GM23338 (cell line): ENCODE measurements around the gene MAMDC2. TPM values are rescaled to one million over a fixed set of nuclear protein-coding genes. Genes with fewer than 3 reads are reported as not detected.

Source experiments
- ATAC-seq: fragments of 200-7000 bp; cut with Tn5 transposase; 3 replicates; pipeline ENCODE4 v1.9.1; 2020
- DNase-seq: peaks from one replicate; pipeline ENCODE4 v3.0.0-alpha.2; 2015; ENCODE audit warnings: low spot score
- H2AFZ ChIP-seq: fragments of 200-600 bp; sonication (generic); 2 replicates; pipeline ENCODE4 v1.8.0; 2016; ENCODE audit warnings: antibody characterized with exemption, mild to moderate bottlenecking, moderate library complexity
- H3F3A ChIP-seq: fragments of 200-600 bp; sonication (generic); replicated peaks from 2 replicates; pipeline ENCODE4 v1.8.0; 2017; ENCODE audit warnings: antibody characterized with exemption, mixed run types, low read depth
- H3K27ac ChIP-seq: fragments of 200-600 bp; sonication (generic); 2 replicates; pipeline ENCODE4 v1.6.1; 2016; ENCODE audit warnings: low read depth
- H3K27me3 ChIP-seq: fragments of 200-600 bp; sonication (generic); 2 replicates; pipeline ENCODE4 v1.8.0; 2016; ENCODE audit warnings: mild to moderate bottlenecking, mixed run types, moderate library complexity; ENCODE audit not compliant: insufficient read depth
- H3K36me3 ChIP-seq: fragments of 200-600 bp; sonication (generic); 2 replicates; pipeline ENCODE4 v1.8.0; 2016; ENCODE audit warnings: mild to moderate bottlenecking; ENCODE audit not compliant: insufficient read depth
- H3K4me1 ChIP-seq: fragments of 200-600 bp; sonication (generic); 2 replicates; pipeline ENCODE4 v1.8.0; 2016; ENCODE audit warnings: mild to moderate bottlenecking, moderate library complexity; ENCODE audit not compliant: insufficient read depth
- H3K4me2 ChIP-seq: fragments of 200-600 bp; sonication (generic); 2 replicates; pipeline ENCODE4 v1.7.1; 2017; ENCODE audit warnings: mixed run types
- H3K4me3 ChIP-seq: fragments of 200-600 bp; sonication (generic); 2 replicates; pipeline ENCODE4 v1.6.1; 2016; ENCODE audit warnings: mixed run types
- H3K79me2 ChIP-seq: fragments of 200-600 bp; sonication (generic); replicated peaks from 2 replicates; pipeline ENCODE4 v1.8.0; 2017; ENCODE audit warnings: mild to moderate bottlenecking; ENCODE audit not compliant: insufficient read depth
- H3K9me2 ChIP-seq: fragments of 200-600 bp; sonication (generic); 2 replicates; pipeline ENCODE4 v1.8.0; 2017; ENCODE audit not compliant: insufficient read depth
- H4K20me1 ChIP-seq: fragments of 200-600 bp; sonication (generic); replicated peaks from 2 replicates; pipeline ENCODE4 v1.8.0; 2017; ENCODE audit warnings: mild to moderate bottlenecking; ENCODE audit not compliant: insufficient read depth
- H3K27ac Mint-ChIP-seq: 2 replicates; pipeline ENCODE4 v1.8.0; 2020; ENCODE audit warnings: inconsistent platforms, mild to moderate bottlenecking, moderate library complexity, mixed read lengths
- H3K27me3 Mint-ChIP-seq: 3 replicates; pipeline ENCODE4 v1.8.0; 2022; ENCODE audit warnings: low read depth, mild to moderate bottlenecking, moderate library complexity, mixed read lengths, inconsistent platforms; ENCODE audit not compliant: insufficient read depth, poor library complexity
- H3K36me3 Mint-ChIP-seq: 3 replicates; pipeline ENCODE4 v1.8.0; 2021; ENCODE audit warnings: low read depth, mild to moderate bottlenecking, inconsistent platforms, moderate library complexity, mixed read lengths
- H3K4me1 Mint-ChIP-seq: 3 replicates; pipeline ENCODE4 v1.8.0; 2020; ENCODE audit warnings: mild to moderate bottlenecking, inconsistent platforms, mixed read lengths
- H3K4me3 Mint-ChIP-seq: 3 replicates; pipeline ENCODE4 v1.8.0; 2021; ENCODE audit warnings: moderate library complexity, mild to moderate bottlenecking, inconsistent platforms, mixed read lengths
- H3K9me3 Mint-ChIP-seq: 3 replicates; pipeline ENCODE4 v1.8.0; 2020; ENCODE audit warnings: moderate library complexity, mild to moderate bottlenecking, inconsistent platforms, mixed read lengths
- CREB1 ChIP-seq: fragments of 250-450 bp; sonication (Bioruptor Pico); IDR thresholded peaks from 2 replicates; pipeline ENCODE4 v1.5.0; 2020; ENCODE audit warnings: low read depth, mild to moderate bottlenecking, moderate library complexity
- EZH2phosphoT487 ChIP-seq: fragments of 200-600 bp; sonication (generic); IDR thresholded peaks from one replicate; pipeline ENCODE4 v1.8.1; 2018; ENCODE audit warnings: antibody characterized with exemption; ENCODE audit not compliant: unreplicated experiment
- JUNB ChIP-seq: IDR thresholded peaks from one replicate; pipeline ENCODE4 v1.6.1; 2016; ENCODE audit warnings: antibody characterized with exemption; ENCODE audit not compliant: unreplicated experiment
- NANOG ChIP-seq: IDR thresholded peaks from 2 replicates; pipeline ENCODE4 v1.6.1; 2016; ENCODE audit warnings: antibody characterized with exemption, borderline replicate concordance
- POLR2AphosphoS5 ChIP-seq: IDR thresholded peaks from 2 replicates; pipeline ENCODE4 v1.6.1; 2016; ENCODE audit warnings: antibody characterized with exemption, low read depth
- STAT1 ChIP-seq: IDR thresholded peaks from one replicate; pipeline ENCODE4 v1.6.1; 2016; ENCODE audit warnings: antibody characterized with exemption; ENCODE audit not compliant: unreplicated experiment
- polyA plus RNA-seq: library from polyadenylated mRNA; unstranded; fragments of >200 nt; fragmentation: Nextera tagmentation; extraction: Ambion mirVana; gene quantifications from 2 replicates; pipeline ENCODE4 v1.2.1, GENCODE V29; 2016
- total RNA-seq: library from RNA; depleted of rRNA; stranded (reverse); fragments of >200 nt; shearing (Covaris generic); gene quantifications from 2 replicates; pipeline ENCODE4 v1.2.3, GENCODE V29; 2014
- TF ChIP-seq, protein P1 (sequence below): IDR thresholded peaks from 2 replicates; pipeline ENCODE4 v1.6.1; 2016; ENCODE audit warnings: antibody characterized with exemption
- TF ChIP-seq, protein P2 (sequence below): IDR thresholded peaks from one replicate; pipeline ENCODE4 v1.6.1; 2018; ENCODE audit warnings: antibody characterized with exemption; ENCODE audit not compliant: unreplicated experiment

MAMDC2 gene
- total and polyA plus RNA-seq, 2 experiments from 2014 or later, result 7.7 to 19.6 TPM

DNA sequence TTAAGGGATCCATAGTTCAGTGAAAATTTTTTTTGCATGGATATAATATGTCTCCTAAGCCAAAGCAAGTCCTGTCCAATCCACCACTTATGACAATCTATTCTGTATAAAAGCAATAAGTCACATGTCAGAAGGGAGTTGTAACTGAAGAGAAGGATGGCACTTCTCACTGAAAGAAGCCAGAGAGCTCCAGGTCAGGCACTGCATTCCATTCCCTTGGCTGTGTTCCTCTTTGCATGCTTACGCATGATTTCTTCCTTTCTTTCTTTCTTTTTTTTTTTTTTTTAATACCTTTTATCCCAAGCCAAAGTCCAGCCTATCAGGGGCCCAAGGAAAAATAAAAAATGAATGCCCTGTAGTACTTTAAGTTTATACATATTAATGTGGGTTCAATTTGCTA lies 39.8 kb downstream of the MAMDC2 start (continued):
- TF ChIP-seq NANOG (no peak), JUNB (no peak), EZH2phosphoT487 (no peak)

DNA sequence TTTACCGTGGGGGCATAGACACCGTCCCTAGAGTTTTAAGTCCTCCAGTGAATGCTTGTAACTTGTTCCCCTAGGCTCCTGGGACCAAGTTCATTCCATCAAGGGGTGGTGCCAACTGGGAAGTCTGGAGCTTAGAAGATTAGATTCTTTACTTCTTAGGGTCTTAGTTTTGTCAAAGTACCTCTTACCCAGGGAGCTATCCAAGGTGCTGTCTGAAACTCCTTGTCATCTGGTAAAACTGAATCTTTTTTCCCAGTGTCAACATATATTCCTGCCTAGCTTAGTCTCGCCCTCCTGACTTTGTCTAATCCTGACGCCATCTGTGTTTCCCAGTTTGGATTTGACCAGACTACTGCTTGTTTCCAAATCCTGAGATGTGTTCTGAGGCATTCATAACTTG lies 41.6 kb downstream of the MAMDC2 start:
- H3K27me3 ChIP-seq, result no peaks in the 10 kb centered on the region
- no peak overlapping the region for H3K4me3 ChIP-seq
- no peak overlapping the region for H3K4me2 ChIP-seq
- DNase-seq (peak; percentile 76), ATAC-seq (peak; percentile 65)
- Mint-ChIP-seq H3K27me3 (peaks cover 2% of the 10 kb centered on the region), H3K9me3 (no peaks in the 10 kb centered on the region), H3K36me3 (no peaks in the 10 kb centered on the region), H3K4me3 (no peak overlapping the region), H3K4me1 (peaks cover 12% of the 10 kb centered on the region), H3K27ac (no peak overlapping the region)
- H3K27ac ChIP-seq, result no peak overlapping the region
- H4K20me1 ChIP-seq, result peaks cover 3% of the 10 kb centered on the region; the same call in 1 of the 2 replicates
- H3F3A ChIP-seq, result no peaks in the 10 kb centered on the region
- TF ChIP-seq, protein P1, sequence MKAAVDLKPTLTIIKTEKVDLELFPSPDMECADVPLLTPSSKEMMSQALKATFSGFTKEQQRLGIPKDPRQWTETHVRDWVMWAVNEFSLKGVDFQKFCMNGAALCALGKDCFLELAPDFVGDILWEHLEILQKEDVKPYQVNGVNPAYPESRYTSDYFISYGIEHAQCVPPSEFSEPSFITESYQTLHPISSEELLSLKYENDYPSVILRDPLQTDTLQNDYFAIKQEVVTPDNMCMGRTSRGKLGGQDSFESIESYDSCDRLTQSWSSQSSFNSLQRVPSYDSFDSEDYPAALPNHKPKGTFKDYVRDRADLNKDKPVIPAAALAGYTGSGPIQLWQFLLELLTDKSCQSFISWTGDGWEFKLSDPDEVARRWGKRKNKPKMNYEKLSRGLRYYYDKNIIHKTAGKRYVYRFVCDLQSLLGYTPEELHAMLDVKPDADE, result no peak
- TF ChIP-seq, protein P2, sequence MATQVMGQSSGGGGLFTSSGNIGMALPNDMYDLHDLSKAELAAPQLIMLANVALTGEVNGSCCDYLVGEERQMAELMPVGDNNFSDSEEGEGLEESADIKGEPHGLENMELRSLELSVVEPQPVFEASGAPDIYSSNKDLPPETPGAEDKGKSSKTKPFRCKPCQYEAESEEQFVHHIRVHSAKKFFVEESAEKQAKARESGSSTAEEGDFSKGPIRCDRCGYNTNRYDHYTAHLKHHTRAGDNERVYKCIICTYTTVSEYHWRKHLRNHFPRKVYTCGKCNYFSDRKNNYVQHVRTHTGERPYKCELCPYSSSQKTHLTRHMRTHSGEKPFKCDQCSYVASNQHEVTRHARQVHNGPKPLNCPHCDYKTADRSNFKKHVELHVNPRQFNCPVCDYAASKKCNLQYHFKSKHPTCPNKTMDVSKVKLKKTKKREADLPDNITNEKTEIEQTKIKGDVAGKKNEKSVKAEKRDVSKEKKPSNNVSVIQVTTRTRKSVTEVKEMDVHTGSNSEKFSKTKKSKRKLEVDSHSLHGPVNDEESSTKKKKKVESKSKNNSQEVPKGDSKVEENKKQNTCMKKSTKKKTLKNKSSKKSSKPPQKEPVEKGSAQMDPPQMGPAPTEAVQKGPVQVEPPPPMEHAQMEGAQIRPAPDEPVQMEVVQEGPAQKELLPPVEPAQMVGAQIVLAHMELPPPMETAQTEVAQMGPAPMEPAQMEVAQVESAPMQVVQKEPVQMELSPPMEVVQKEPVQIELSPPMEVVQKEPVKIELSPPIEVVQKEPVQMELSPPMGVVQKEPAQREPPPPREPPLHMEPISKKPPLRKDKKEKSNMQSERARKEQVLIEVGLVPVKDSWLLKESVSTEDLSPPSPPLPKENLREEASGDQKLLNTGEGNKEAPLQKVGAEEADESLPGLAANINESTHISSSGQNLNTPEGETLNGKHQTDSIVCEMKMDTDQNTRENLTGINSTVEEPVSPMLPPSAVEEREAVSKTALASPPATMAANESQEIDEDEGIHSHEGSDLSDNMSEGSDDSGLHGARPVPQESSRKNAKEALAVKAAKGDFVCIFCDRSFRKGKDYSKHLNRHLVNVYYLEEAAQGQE, result peak; percentile 80
- no peaks in the 10 kb centered on the region for H3K79me2 ChIP-seq
- peaks cover 31% of the 10 kb centered on the region for H3K4me1 ChIP-seq
- no peak overlapping the region for H2AFZ ChIP-seq
- H3K36me3 ChIP-seq, result no peaks in the 10 kb centered on the region
- no peaks in the 10 kb centered on the region for H3K9me2 ChIP-seq

DNA sequence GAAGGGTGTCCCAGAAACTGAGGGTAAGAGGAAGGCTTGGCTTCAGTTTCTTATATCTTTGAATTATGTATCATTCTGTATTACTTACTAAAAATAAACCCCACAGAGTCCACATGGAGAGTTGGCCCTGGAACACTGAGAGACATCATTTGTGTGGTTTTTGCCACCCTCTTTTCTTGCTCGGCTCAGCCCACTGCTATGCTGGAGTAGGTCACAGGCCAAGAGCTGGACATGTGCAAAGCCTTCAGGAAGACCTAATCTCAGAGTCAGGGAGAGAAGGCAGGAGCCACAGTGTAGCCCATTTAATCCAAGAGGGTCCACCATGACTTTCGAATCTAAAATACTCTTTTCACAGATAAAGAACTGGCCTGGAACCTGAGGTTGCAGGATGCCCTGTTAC lies 47.5 kb downstream of the MAMDC2 start:
- Mint-ChIP-seq H3K27ac (no peak overlapping the region), H3K27me3 (peaks cover 3% of the 10 kb centered on the region), H3K4me1 (no peaks in the 10 kb centered on the region), H3K9me3 (no peaks in the 10 kb centered on the region), H3K4me3 (no peak overlapping the region), H3K36me3 (no peaks in the 10 kb centered on the region)
- Histone ChIP-seq H3K79me2 (no peaks in the 10 kb centered on the region), H3K4me1 (peaks cover 8% of the 10 kb centered on the region; the same call in 1 of the 2 replicates), H3K4me3 (no peak overlapping the region), H4K20me1 (0 out of 2 replicates have a peak, but pooled peaks cover 3% of the 10 kb centered on the region), H3K36me3 (no peaks in the 10 kb centered on the region), H3K27me3 (no peaks in the 10 kb centered on the region), H3K9me2 (no peaks in the 10 kb centered on the region), H3K27ac (no peak overlapping the region), H3F3A (no peaks in the 10 kb centered on the region), H3K4me2 (no peak overlapping the region), H2AFZ (no peak overlapping the region)
- no peak for DNase-seq
- no peak for ATAC-seq
- TF ChIP-seq STAT1, result no peak
- TF ChIP-seq, protein P1, result no peak
- no peak for TF ChIP-seq JUNB
- no peak for TF ChIP-seq POLR2AphosphoS5
- TF ChIP-seq CREB1 (CRISPR knock-in tag), result no peak
